Liver (tissue), 9 donors: Measurements from ENCODE around the gene WDR27. TPM values are rescaled to one million over a fixed set of nuclear protein-coding genes. Genes with fewer than 3 reads are reported as not detected.
A peak's percentile ranks its signal among the peaks of the same experiment; 100 is the strongest.

ENCODE experiments used
- DNase-seq: peaks from one replicate; pipeline ENCODE4 v3.0.0-alpha.2; 2017; ENCODE audit warnings: low spot score
- H3K27ac ChIP-seq, 2 donors: one replicate each; pipeline ENCODE4 v1.7.0; 2013; ENCODE audit warnings: inconsistent platforms in 2 of 2, low read length in 2 of 2, control low read depth in 1 of 2, low read depth in 1 of 2, mild to moderate bottlenecking in 1 of 2
- H3K27me3 ChIP-seq, 4 donors: one replicate each; pipeline versions ENCODE4 v1.6.1 to v1.7.0; 2013; ENCODE audit warnings: low read length in 3 of 4, inconsistent platforms in 1 of 4, mild to moderate bottlenecking in 1 of 4, moderate library complexity in 1 of 4; ENCODE audit not compliant: control insufficient read depth in 4 of 4, insufficient read depth in 4 of 4
- H3K36me3 ChIP-seq, 4 donors: one replicate each; pipeline versions ENCODE4 v1.6.1 to v1.7.0; 2013; ENCODE audit warnings: low read length in 3 of 4, mild to moderate bottlenecking in 3 of 4, low read depth in 1 of 4, moderate library complexity in 1 of 4; ENCODE audit not compliant: control insufficient read depth in 4 of 4, insufficient read depth in 3 of 4
- H3K4me1 ChIP-seq, 4 donors: one replicate each; pipeline versions ENCODE4 v1.6.1 to v1.7.0; 2013; ENCODE audit warnings: low read length in 3 of 4, mild to moderate bottlenecking in 3 of 4, moderate library complexity in 1 of 4; ENCODE audit not compliant: control insufficient read depth in 4 of 4, insufficient read depth in 4 of 4
- H3K4me3 ChIP-seq, 3 donors: one replicate each; pipeline versions ENCODE4 v1.6.1 to v1.7.0; 2013; ENCODE audit warnings: low read length in 3 of 3, control low read depth in 1 of 3, low read depth in 1 of 3, mild to moderate bottlenecking in 1 of 3
- H3K9ac ChIP-seq, 2 donors: one replicate each; pipeline ENCODE4 v1.7.0; 2013; ENCODE audit warnings: low read length in 2 of 2, mild to moderate bottlenecking in 2 of 2, moderate library complexity in 2 of 2, control low read depth in 1 of 2, low read depth in 1 of 2
- H3K9me3 ChIP-seq, 4 donors: one replicate each; pipeline versions ENCODE4 v1.6.1 to v1.7.0; 2013; ENCODE audit warnings: low read length in 3 of 4; ENCODE audit not compliant: control insufficient read depth in 4 of 4
- ATF3 ChIP-seq: IDR thresholded peaks from 2 replicates; pipeline ENCODE4 v1.6.1; 2016; ENCODE audit warnings: antibody characterized with exemption
- CTCF ChIP-seq: fragments of 150-350 bp; IDR thresholded peaks from 2 replicates; pipeline ENCODE4 v1.5.1; 2017; ENCODE audit warnings: improper control_type of control experiment, low read depth, low read length; ENCODE audit not compliant: missing input control
- EGR1 ChIP-seq, 2 donors: IDR thresholded peaks; 2 replicates each; pipeline ENCODE4 v1.6.1; 2016 to 2018; ENCODE audit warnings: antibody characterized with exemption in 2 of 2, low read depth in 2 of 2
- FOXA1 ChIP-seq: IDR thresholded peaks from 2 replicates; pipeline ENCODE4 v1.6.1; 2016; ENCODE audit warnings: antibody characterized with exemption
- FOXA2 ChIP-seq: IDR thresholded peaks from 2 replicates; pipeline ENCODE4 v1.6.1; 2016; ENCODE audit warnings: antibody characterized with exemption
- HNF4A ChIP-seq, 2 donors: conservative IDR thresholded peaks; 2 replicates each; pipeline ENCODE4 v1.6.1; 2016; ENCODE audit warnings: antibody characterized with exemption in 2 of 2, mild to moderate bottlenecking in 2 of 2
- HNF4G ChIP-seq: IDR thresholded peaks from 2 replicates; pipeline ENCODE4 v1.6.1; 2016; ENCODE audit warnings: antibody characterized with exemption
- JUND ChIP-seq, 2 donors: IDR thresholded peaks; 2 replicates each; pipeline ENCODE4 v1.6.1; 2016; ENCODE audit warnings: antibody characterized with exemption in 2 of 2
- MAX ChIP-seq: IDR thresholded peaks from 2 replicates; pipeline ENCODE4 v1.6.1; 2016; ENCODE audit warnings: antibody characterized with exemption
- NR2F2 ChIP-seq: IDR thresholded peaks from 2 replicates; pipeline ENCODE4 v1.6.1; 2016; ENCODE audit warnings: antibody characterized with exemption
- RAD21 ChIP-seq, 2 donors: IDR thresholded peaks; 2 replicates each; pipeline ENCODE4 v1.6.1; 2016; ENCODE audit warnings: antibody characterized with exemption in 2 of 2, mild to moderate bottlenecking in 2 of 2
- REST ChIP-seq: IDR thresholded peaks from 2 replicates; pipeline ENCODE4 v1.6.1; 2016; ENCODE audit warnings: antibody characterized with exemption, mild to moderate bottlenecking
- RXRA ChIP-seq, 2 donors: IDR thresholded peaks; 2 replicates each; pipeline ENCODE4 v1.6.1; 2017 to 2018; ENCODE audit warnings: antibody characterized with exemption in 2 of 2, mild to moderate bottlenecking in 1 of 2
- TAF1 ChIP-seq: conservative IDR thresholded peaks from 2 replicates; pipeline ENCODE4 v1.6.1; 2016; ENCODE audit warnings: antibody characterized with exemption, mild to moderate bottlenecking
- YY1 ChIP-seq: IDR thresholded peaks from 2 replicates; pipeline ENCODE4 v1.6.1; 2016; ENCODE audit warnings: antibody characterized with exemption, mild to moderate bottlenecking
- ZBTB33 ChIP-seq: IDR thresholded peaks from 2 replicates; pipeline ENCODE4 v1.6.1; 2016; ENCODE audit warnings: antibody characterized with exemption
- WGBS: extraction: QIAGEN DNeasy Blood & Tissue Kit; methylation state at CpG from one replicate; pipeline ENCODE4 v1.1.7; 2013; 5-methylcytosine and 5-hydroxymethylcytosine counted together
- polyA plus RNA-seq, 2 donors: library from polyadenylated mRNA; stranded (reverse) in 1 of 2; unstranded in 1 of 2; fragments of 200-250 nt in 1 of 2; fragments of >200 nt in 1 of 2; fragmentation: Nextera tagmentation in 1 of 2; extraction: Ambion mirVana in 1 of 2; gene quantifications; one replicate each; pipeline versions ENCODE4 v1.2.1 to v1.2.3, GENCODE V29; 2013 to 2015
- total RNA-seq, 2 donors: library from RNA; depleted of rRNA; stranded (reverse); fragments of >200 nt; gene quantifications; one replicate each; pipeline ENCODE4 v1.2.3, GENCODE V29; 2014
- donor health status: healthy.
- donor health status: healthy.
- donor health status: healthy.
- donor health status: healthy.
- donor health status: healthy.

The WDR27 gene
- total and polyA plus RNA-seq, 4 donors: 3.7 to 20.1 (median 7.7) TPM

GRCh38 chr6:169452117-169452868 lies 249.5 kb downstream of the WDR27 start:
- no peaks in the 10 kb centered on the region for H3K36me3 ChIP-seq
- H3K27ac ChIP-seq: peak overlapping the region in 1 of 2 donors; percentile 6
- H3K9me3 ChIP-seq: no peaks in the 10 kb centered on the region
- H3K4me3 ChIP-seq: no peak overlapping the region
- no peak for TF ChIP-seq REST
- peak; percentile 93 for TF ChIP-seq NR2F2
- no peak for TF ChIP-seq MAX
- no peak for TF ChIP-seq FOXA2
- TF ChIP-seq HNF4A (conservative IDR thresholded peaks at IDR 0.05): no peak
- TF ChIP-seq CTCF: no peak
- TF ChIP-seq ZBTB33: no peak
- no peaks in the 10 kb centered on the region for H3K27me3 ChIP-seq
- H3K9ac ChIP-seq: no peak overlapping the region
- H3K4me1 ChIP-seq: no peaks in the 10 kb centered on the region
- 84% methylated on average over 36 of the region's 36 CpGs for WGBS
- DNase-seq: no peak

- Histone ChIP-seq H3K4me1 (no peaks in the 10 kb centered on the region), H3K27me3 (no peaks in the 10 kb centered on the region), H3K36me3 (no peaks in the 10 kb centered on the region), H3K9ac (no peak overlapping the region), H3K27ac (no peak overlapping the region), H3K9me3 (no peaks in the 10 kb centered on the region), H3K4me3 (no peak overlapping the region)
- no peak for DNase-seq
- 91% methylated on average over 14 of the region's 14 CpGs for WGBS
- TF ChIP-seq TAF1: no peak
- TF ChIP-seq HNF4A (conservative IDR thresholded peaks at IDR 0.05): no peak
- no peak for TF ChIP-seq ZBTB33
- TF ChIP-seq RXRA (IDR thresholded peaks at IDR 0.05): no peak
- TF ChIP-seq FOXA1: no peak
- no peak for TF ChIP-seq HNF4G
- no peak for TF ChIP-seq RAD21 (IDR thresholded peaks at IDR 0.05)
- TF ChIP-seq MAX: no peak
- TF ChIP-seq YY1: no peak
- TF ChIP-seq EGR1 (IDR thresholded peaks at IDR 0.05; ENCODE audit: low read depth in 2 of 2): no peak
- no peak for TF ChIP-seq JUND (IDR thresholded peaks at IDR 0.05)
- TF ChIP-seq CTCF: no peak
- TF ChIP-seq ATF3: no peak
Measured at GRCh38 chr6:169451065-169451838, 250.6 kb downstream of the WDR27 start.
